Mesodermal cell (in vitro differentiated cells): ENCODE data around the gene ST6GAL1.

Source experiments
- H3K27ac ChIP-seq: 2 replicates; pipeline ENCODE4 v1.7.0; 2013; ENCODE audit warnings: mild to moderate bottlenecking, low read depth, low read length, moderate library complexity; ENCODE audit not compliant: severe bottlenecking
- H3K36me3 ChIP-seq: 2 replicates; pipeline ENCODE4 v1.7.1; 2013; ENCODE audit warnings: mild to moderate bottlenecking, low read length, moderate library complexity; ENCODE audit not compliant: control insufficient read depth, insufficient read depth
- H3K4me1 ChIP-seq: one replicate; pipeline ENCODE4 v1.7.1; 2013; ENCODE audit warnings: mild to moderate bottlenecking, low read length; ENCODE audit not compliant: insufficient read depth, control insufficient read depth, poor library complexity, severe bottlenecking
- H3K4me3 ChIP-seq: 2 replicates; pipeline ENCODE4 v1.7.0; 2013; ENCODE audit warnings: low read length, control low read depth, mild to moderate bottlenecking; ENCODE audit not compliant: insufficient read depth, poor library complexity, severe bottlenecking; ENCODE audit errors: extremely low read depth
- H3K9me3 ChIP-seq: 2 replicates; pipeline ENCODE4 v1.7.1; 2013; ENCODE audit warnings: mild to moderate bottlenecking, low read length, moderate library complexity; ENCODE audit not compliant: control insufficient read depth
- WGBS, 2 experiments: methylation state at CpG; one replicate each; pipeline ENCODE4 v1.1.5; 2013; ENCODE audit warnings: missing lambda C conversion rate in 2 of 2; ENCODE audit not compliant: insufficient coverage in 2 of 2; 5-methylcytosine and 5-hydroxymethylcytosine counted together

ST6GAL1 gene

DNA sequence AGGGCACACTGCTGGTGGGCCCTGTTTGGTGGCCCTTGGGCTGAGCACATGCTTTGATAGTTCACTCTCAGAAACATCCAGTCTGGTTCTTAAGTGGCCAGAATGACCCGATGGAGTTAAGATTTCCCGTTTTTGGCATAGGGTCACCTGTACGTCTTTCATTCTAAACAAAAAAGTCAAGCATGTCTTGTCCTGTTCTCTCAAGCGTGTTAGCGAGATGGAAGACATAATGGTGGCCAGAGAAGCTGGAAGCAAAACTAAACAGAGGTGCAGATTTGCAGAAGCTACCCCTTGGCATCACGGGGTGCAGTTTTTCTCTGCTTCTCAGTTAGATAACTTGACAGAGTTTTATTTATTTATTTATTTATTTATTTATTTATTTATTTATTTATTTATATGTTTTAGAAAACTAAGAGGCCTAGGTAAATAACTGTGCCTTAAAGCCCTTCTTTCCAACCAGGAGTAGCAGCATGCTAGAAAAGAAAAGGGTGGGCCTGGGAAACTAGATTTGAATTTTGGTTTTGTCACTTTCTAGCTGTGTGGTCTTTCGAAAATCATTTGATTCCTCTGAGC lies 63.0 kb downstream of the ST6GAL1 start:
- WGBS, 2 experiments = 90 to 100% methylated on average over 2 to 3 of the region's 7 CpGs
- no peaks in the 10 kb centered on the region for H3K4me1 ChIP-seq
- H3K27ac ChIP-seq = no peak overlapping the region
- no peaks in the 10 kb centered on the region for H3K9me3 ChIP-seq
- no peak overlapping the region for H3K4me3 ChIP-seq
- H3K36me3 ChIP-seq = peaks cover 31% of the 10 kb centered on the region

DNA sequence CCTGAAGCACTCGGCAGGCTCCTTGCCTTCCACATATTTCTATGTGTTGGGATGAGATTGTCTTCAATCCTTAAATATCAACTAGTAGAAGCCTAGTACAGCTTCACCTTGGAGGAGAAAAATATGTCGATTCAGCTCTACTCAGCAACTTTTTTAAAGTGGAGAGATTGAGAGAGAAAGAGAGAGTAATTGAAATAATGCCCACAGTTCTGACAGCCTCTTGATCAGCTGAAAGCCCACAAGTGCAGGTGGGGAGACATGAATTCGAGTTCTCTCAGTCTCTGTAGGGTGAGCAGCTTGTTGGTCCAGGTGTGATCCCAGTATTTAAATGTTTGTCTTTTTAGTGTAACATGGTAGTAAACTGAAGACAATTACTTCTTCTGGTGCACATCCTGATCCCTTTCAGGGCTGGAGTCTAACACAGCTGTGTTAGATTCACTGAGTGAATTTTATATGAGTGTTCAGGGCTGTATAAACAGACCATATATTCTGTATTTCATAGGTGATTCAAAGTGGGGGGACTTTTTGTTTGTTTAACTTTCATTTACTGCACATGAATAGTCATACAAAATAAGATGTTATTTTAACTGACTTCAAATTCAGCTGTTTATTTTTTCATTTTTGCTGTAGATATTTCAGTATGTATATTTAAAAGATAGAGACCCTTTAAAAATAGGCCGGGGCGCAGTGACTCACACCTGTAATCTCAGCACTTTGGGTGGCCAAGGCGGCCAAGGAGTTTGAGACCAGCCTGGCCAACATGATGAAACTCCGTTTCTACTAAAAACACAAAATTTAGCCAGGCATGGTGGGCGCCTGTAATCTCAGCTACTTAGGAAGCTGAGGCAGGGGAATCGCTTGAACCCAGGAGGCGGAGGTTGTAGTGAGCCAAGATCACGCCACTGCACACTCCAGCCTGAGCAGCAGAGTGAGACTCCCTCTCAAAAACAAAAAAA lies 64.0 kb downstream of the ST6GAL1 start:
- Histone ChIP-seq H3K4me3 (no peak overlapping the region), H3K27ac (no peak overlapping the region), H3K36me3 (peaks cover 26% of the 10 kb centered on the region), H3K4me1 (peaks cover 9% of the 10 kb centered on the region), H3K9me3 (no peaks in the 10 kb centered on the region)
- WGBS, 2 experiments = 92 to 93% methylated on average over 5 to 6 of the region's 11 CpGs

DNA sequence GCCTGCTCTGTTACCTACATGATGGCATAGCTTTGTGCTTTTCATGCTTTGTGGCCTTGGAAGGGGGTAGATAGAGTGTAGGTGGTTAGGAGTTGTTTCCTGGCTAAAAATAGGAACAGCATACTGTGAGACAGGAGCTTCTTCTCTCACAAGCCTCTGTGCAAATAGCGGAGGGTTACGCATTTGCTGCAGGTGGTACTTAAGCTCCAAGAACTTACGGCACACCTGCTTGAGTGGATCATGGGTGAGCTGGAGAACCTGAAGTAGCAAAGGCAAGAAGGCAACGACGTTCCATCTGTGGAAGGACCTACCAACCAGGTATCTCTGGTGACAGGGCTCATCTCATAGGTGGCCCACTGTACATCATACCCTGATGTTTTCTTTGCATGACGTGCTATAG lies 66.0 kb downstream of the ST6GAL1 start:
- peaks cover 9% of the 10 kb centered on the region for H3K4me1 ChIP-seq
- no peak overlapping the region for H3K4me3 ChIP-seq
- H3K9me3 ChIP-seq = no peaks in the 10 kb centered on the region
- WGBS, 2 experiments = 95 to 98% methylated on average over 6 of the region's 6 CpGs
- H3K27ac ChIP-seq = no peak overlapping the region
- H3K36me3 ChIP-seq = peaks cover 21% of the 10 kb centered on the region

DNA sequence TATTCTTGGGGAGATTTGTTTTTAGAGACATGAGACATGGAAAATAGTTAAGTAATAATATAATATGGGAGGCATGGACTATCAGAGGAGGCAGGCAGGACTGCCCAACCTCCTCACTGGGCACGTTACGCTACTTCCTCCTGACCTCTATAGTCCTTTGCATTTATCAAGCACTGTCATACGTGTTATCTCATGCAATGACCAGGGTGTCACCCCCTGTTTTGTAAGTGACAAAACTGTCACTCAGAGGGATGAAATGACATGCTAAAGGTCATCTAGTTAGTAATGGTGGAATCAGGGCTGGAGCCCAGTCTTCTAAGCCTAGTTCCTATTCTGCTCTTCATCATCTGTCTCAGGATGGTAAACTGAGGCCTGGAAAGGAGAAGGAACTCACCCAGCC lies 66.7 kb downstream of the ST6GAL1 start:
- peaks cover 9% of the 10 kb centered on the region for H3K4me1 ChIP-seq

DNA sequence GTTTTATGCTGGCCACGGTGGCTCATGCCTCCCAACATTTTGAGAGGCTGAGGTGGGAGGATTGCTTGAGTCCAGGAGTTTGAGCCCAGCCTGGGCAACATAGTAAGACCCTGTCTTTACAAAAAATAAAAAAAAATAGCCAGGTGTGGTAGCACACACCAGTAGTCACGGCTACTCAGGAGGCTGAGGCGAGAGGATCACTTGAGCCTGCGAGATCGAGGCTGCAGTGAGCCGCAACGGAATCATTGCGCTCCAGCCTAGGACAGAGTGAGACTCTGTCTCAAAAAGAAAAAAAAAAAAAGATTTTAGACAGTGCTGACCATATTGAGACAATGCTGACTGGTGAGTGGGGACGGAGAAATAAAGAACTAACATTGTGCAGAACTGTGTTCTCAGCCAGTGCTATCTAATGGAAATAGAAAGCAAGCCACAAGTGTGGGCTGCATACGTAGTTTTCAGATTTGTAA lies 67.2 kb downstream of the ST6GAL1 start:
- no peak overlapping the region for H3K4me3 ChIP-seq
- H3K27ac ChIP-seq = no peak overlapping the region
- H3K36me3 ChIP-seq = peaks cover 14% of the 10 kb centered on the region
- H3K9me3 ChIP-seq = no peaks in the 10 kb centered on the region
- H3K4me1 ChIP-seq = peaks cover 9% of the 10 kb centered on the region
- WGBS, 2 experiments = 94 to 100% methylated on average over 9 to 10 of the region's 10 CpGs

More for the DNA sequence above, 66.7 kb downstream of the ST6GAL1 start:
- Histone ChIP-seq H3K9me3 (no peaks in the 10 kb centered on the region), H3K36me3 (peaks cover 16% of the 10 kb centered on the region), H3K4me3 (no peak overlapping the region), H3K27ac (no peak overlapping the region)
- 100% methylated on average over 1 to 2 of the region's 3 CpGs for WGBS, 2 experiments

DNA sequence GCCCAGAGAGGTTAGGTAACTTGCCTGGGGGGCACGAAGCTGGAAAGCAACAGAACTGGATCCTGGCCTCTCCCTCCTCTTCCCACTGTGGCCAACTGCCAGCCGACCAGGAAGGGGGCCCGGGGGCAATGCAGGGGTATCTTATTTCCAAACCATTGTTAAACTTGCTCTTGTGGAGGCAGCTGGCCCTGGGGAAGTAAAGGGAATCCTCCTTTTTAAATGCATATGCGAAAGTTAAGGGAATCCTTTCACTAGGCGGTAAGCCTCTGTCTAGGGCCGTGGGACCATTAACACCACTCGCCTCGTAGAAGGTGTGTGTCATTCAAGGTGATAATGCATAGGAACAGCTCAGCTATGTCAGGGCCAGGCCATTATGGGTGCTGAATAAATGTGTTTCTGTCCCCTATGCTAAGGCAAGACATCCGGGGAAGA lies 68.6 kb downstream of the ST6GAL1 start:
- no peak overlapping the region for H3K4me3 ChIP-seq
- peaks cover 9% of the 10 kb centered on the region for H3K4me1 ChIP-seq
- no peaks in the 10 kb centered on the region for H3K9me3 ChIP-seq
- peaks cover 14% of the 10 kb centered on the region for H3K36me3 ChIP-seq
- WGBS, 2 experiments = 47 to 64% methylated on average over 5 to 7 of the region's 9 CpGs
- H3K27ac ChIP-seq = no peak overlapping the region

DNA sequence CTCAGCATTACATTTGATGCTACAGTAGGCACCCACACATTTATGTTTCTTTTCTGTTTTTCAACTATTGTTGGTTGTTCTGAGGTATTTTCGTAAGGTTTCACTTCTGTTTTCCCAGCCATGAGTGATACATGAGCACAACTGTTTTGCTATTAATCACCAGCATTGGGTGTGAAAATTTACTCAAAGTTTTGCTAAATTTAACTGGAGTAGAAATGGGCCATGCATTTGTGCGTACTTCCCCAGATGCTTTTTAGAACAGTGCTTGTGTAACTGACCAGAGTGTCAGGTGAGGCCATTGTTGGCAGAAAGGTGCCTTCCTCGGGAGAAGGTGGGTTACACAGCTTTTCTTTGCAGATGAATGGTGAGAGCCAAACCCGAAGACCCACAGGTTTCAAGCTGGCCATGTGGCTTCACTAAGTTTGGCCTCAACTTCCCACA lies 70.4 kb downstream of the ST6GAL1 start:
- H3K4me1 ChIP-seq = peaks cover 9% of the 10 kb centered on the region
- peaks cover 17% of the 10 kb centered on the region for H3K36me3 ChIP-seq
- H3K4me3 ChIP-seq = no peak overlapping the region
- H3K9me3 ChIP-seq = no peaks in the 10 kb centered on the region
- WGBS, 2 experiments = 88 to 100% methylated on average over 3 of the region's 4 CpGs
- H3K27ac ChIP-seq = no peak overlapping the region

DNA sequence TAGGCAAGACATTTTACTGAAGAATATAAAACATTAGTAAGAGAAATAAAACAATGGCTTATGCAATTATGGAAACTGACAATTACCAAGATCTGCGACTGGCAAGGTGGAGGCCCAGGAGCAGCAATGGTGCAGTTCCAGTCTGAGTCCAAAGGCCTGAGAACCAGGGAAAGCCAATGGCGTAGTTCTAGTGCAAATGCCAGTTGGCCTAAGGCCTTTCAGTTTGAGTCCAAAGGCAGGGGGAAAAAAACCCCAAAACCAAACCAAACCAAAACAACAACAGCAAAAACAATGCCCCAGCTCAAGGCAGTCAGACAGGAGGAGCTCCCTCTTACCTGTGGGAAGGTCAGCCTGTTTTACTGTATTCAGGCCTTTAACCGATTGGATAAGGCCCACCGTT lies 72.6 kb downstream of the ST6GAL1 start:
- Histone ChIP-seq H3K4me3 (no peak overlapping the region), H3K9me3 (no peaks in the 10 kb centered on the region)
- WGBS, 2 experiments = 80 to 95% methylated on average over 3 to 4 of the region's 4 CpGs

DNA sequence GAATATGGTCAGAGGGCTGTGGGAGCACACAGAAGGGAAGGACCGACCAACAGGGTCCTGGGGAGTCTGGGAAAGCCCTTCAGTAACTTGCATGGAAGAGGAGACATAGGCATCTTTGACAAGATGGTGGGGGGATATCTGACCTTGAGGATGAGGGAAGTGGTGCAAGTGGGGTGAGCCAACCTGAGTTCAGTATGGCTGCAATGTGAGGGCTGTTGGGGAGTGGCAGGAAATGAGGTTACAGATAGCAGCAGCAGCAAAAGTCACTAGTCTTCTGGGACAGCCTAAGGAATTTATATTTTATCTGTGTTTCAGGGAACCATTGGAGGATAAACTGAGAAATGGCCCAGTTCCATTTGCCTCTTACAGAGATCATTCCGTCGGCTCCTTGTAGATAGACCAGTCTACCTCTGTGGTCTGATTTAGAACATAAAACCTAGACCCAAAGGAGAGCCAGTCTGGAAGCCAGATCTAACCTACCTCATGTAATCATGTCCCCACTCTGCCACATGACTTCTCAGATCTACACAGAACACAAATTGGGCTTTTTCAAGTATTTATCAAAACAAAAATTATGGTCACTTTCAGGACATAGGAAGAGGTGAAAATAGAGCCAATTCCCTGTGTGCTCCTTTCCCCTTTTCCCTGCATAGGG lies 75.6 kb downstream of the ST6GAL1 start:
- WGBS, 2 experiments = 95 to 100% methylated on average over 3 of the region's 3 CpGs
- H3K27ac ChIP-seq = no peak overlapping the region
- H3K36me3 ChIP-seq = peaks cover 17% of the 10 kb centered on the region
- no peaks in the 10 kb centered on the region for H3K9me3 ChIP-seq
- H3K4me3 ChIP-seq = no peak overlapping the region
- H3K4me1 ChIP-seq = no peaks in the 10 kb centered on the region

More for the DNA sequence above, 72.6 kb downstream of the ST6GAL1 start:
- H3K36me3 ChIP-seq = peaks cover 17% of the 10 kb centered on the region
- H3K4me1 ChIP-seq = peaks cover 9% of the 10 kb centered on the region
- no peak overlapping the region for H3K27ac ChIP-seq

DNA sequence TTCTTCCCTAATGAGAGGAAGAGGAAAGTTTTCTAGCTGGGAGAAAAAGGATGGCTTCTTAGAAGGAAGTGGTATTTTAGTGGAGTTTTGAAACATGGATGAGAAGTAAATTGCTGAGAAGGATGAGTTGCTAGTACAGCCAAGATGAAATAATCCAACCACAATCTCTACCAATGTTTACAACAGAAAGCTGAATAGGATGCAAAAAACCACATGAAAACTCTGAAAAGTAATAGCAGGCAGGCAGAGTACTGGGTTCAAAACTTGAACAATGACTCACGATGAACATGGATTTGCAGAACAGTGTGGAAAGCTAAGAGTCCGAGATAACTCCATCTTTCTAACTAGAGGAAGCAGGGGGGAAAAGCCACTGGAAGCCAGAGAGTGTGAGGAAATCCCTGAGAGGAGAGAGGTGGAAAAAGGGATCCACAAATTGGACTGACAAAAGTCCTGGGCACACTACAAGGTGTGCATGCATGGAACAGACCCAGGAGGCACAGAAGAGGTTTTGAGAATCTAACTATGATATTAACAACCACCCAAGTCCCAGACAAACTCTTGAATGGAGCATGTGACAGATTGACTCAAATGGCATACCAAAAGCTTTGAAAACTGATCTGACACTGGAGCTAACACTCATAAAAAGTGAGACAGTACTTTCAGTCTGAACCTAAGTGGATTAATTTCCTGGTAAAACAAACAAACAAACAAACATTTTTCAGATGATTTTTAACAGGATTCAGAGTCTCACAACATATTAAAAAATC lies 76.7 kb downstream of the ST6GAL1 start:
- 88% methylated on average over 1 of the region's 2 CpGs; no CpG with 5 or more reads in 1 of the 2 experiments for WGBS, 2 experiments
- H3K4me3 ChIP-seq = no peak overlapping the region

More for the DNA sequence above, 76.7 kb downstream of the ST6GAL1 start:
- no peak overlapping the region for H3K27ac ChIP-seq
- no peaks in the 10 kb centered on the region for H3K4me1 ChIP-seq
- peaks cover 17% of the 10 kb centered on the region for H3K36me3 ChIP-seq
- no peaks in the 10 kb centered on the region for H3K9me3 ChIP-seq
